Endothelial cell of umbilical vein (primary cell): ENCODE results near the gene RALBP1. TPM values are rescaled to one million over a fixed set of nuclear protein-coding genes. Genes with fewer than 3 reads are reported as not detected.

ENCODE experiments used
- BruUV-seq: library from RNA; stranded (reverse); fragments of 400-500 nt; replicated peaks from 2 replicates; lab custom pipeline; 2021; lab: Mats Ljungman, UMichigan
- CTCF ChIA-PET: fragments of 300-600, 350-600 bp; sonication (Branson Sonifier 250); formaldehyde crosslinking; loops from one replicate; lab custom pipeline; 2021; ENCODE audit warnings: antibody characterized with exemption, inconsistent platforms; lab: Charles Lee
- POLR2A ChIA-PET: fragments of 300-600, 350-600 bp; sonication (Branson Sonifier 250); formaldehyde crosslinking; loops from one replicate; lab custom pipeline; 2021; ENCODE audit warnings: antibody characterized with exemption, inconsistent platforms; lab: Charles Lee
- DNase-seq: peaks from one replicate; pipeline ENCODE4 v3.0.0-alpha.2; 2011; ENCODE audit warnings: low read depth, low spot score
- FAIRE-seq: peaks from 2 replicates; lab custom pipeline; 2011; peaks lifted over from hg19 to GRCh38; lab: Jason Lieb, UNC
- H2AFZ ChIP-seq: 2 replicates; pipeline ENCODE4 v1.6.0; 2012; ENCODE audit warnings: low read depth, low read length, control low read depth, inconsistent platforms
- H3K27ac ChIP-seq: 2 replicates; pipeline ENCODE4 v1.5.1; 2011; ENCODE audit warnings: low read depth, mild to moderate bottlenecking, control low read depth, low read length, moderate library complexity; ENCODE audit not compliant: insufficient read depth
- H3K27me3 ChIP-seq, 2 experiments: 2 replicates each; pipeline versions ENCODE4 v1.6.0 to v1.6.1; 2011; ENCODE audit warnings: low read length in 2 of 2, mixed read lengths in 1 of 2; ENCODE audit not compliant: control insufficient read depth in 2 of 2, insufficient read depth in 2 of 2
- H3K36me3 ChIP-seq, 2 experiments: 2 replicates in 1 of 2; 3 replicates in 1 of 2; pipeline ENCODE4 v1.5.1; 2011; ENCODE audit warnings: low read length in 2 of 2, mild to moderate bottlenecking in 1 of 2, moderate library complexity in 1 of 2; ENCODE audit not compliant: control insufficient read depth in 2 of 2, insufficient read depth in 2 of 2; ENCODE audit errors: extremely low read depth in 1 of 2
- H3K4me1 ChIP-seq: 3 replicates; pipeline ENCODE4 v1.5.1; 2011; ENCODE audit warnings: mild to moderate bottlenecking, low read length; ENCODE audit not compliant: control insufficient read depth, insufficient read depth; ENCODE audit errors: extremely low read depth
- H3K4me2 ChIP-seq: 2 replicates; pipeline ENCODE4 v1.6.1; 2011; ENCODE audit warnings: low read length, control low read depth, mixed read lengths; ENCODE audit not compliant: insufficient read depth
- H3K4me3 ChIP-seq, 3 experiments: fragments of 200-600 bp in 1 of 3; sonication (generic), shearing (Covaris generic) in 1 of 3; replicated peaks in 1 of 3; 2 replicates each; pipeline ENCODE4 v1.5.1; 2011 to 2016; ENCODE audit warnings: control low read depth in 3 of 3, low read length in 3 of 3, mild to moderate bottlenecking in 2 of 3, inconsistent platforms in 1 of 3, low read depth in 1 of 3, moderate library complexity in 1 of 3; ENCODE audit not compliant: insufficient read depth in 1 of 3
- H3K79me2 ChIP-seq: 2 replicates; pipeline ENCODE4 v1.6.0; 2012; ENCODE audit warnings: low read length, inconsistent platforms; ENCODE audit not compliant: control insufficient read depth, insufficient read depth
- H3K9ac ChIP-seq: replicated peaks from 2 replicates; pipeline ENCODE3; 2011; ENCODE audit warnings: low read length, control low read depth; ENCODE audit not compliant: insufficient read depth; ENCODE audit errors: extremely low read depth
- H3K9me1 ChIP-seq: replicated peaks from 3 replicates; pipeline ENCODE4 v1.6.0; 2011; ENCODE audit warnings: mild to moderate bottlenecking, low read length; ENCODE audit not compliant: control insufficient read depth, insufficient read depth; ENCODE audit errors: extremely low read depth
- H3K9me3 ChIP-seq: replicated peaks from 2 replicates; pipeline ENCODE4 v1.5.1; 2012; ENCODE audit warnings: low read length, inconsistent platforms; ENCODE audit not compliant: control insufficient read depth, insufficient read depth
- H4K20me1 ChIP-seq: replicated peaks from 2 replicates; pipeline ENCODE3; 2011; ENCODE audit warnings: mild to moderate bottlenecking, low read length; ENCODE audit not compliant: control insufficient read depth, insufficient read depth; ENCODE audit errors: extremely low read depth
- CTCF ChIP-seq, 2 donors: IDR thresholded peaks; 1 replicate in 1 of 2; 2 replicates in 1 of 2; pipeline ENCODE4 v1.5.1; 2011; ENCODE audit warnings: low read length in 2 of 2, mild to moderate bottlenecking in 2 of 2, moderate library complexity in 2 of 2, control low read depth in 1 of 2, inconsistent platforms in 1 of 2, low read depth in 1 of 2; ENCODE audit not compliant: insufficient read depth in 1 of 2; ENCODE audit errors: extremely low read depth in 1 of 2
- EZH2 ChIP-seq: IDR thresholded peaks from 2 replicates; pipeline ENCODE4 v1.6.1; 2012; ENCODE audit warnings: borderline replicate concordance, low read depth, mild to moderate bottlenecking, moderate library complexity, low read length, inconsistent platforms; ENCODE audit not compliant: severe bottlenecking
- FOS ChIP-seq: IDR thresholded peaks from 2 replicates; pipeline ENCODE4 v1.6.1; 2011; ENCODE audit warnings: mild to moderate bottlenecking, low read length, moderate library complexity, borderline replicate concordance; ENCODE audit not compliant: insufficient read depth
- GATA2 ChIP-seq: IDR thresholded peaks from 2 replicates; pipeline ENCODE4 v1.7.0; 2011; ENCODE audit warnings: low read depth, mild to moderate bottlenecking, moderate library complexity, mixed read lengths, low read length; ENCODE audit not compliant: insufficient read length, insufficient read depth
- JUN ChIP-seq: IDR thresholded peaks from 2 replicates; pipeline ENCODE4 v1.6.1; 2011; ENCODE audit warnings: borderline replicate concordance, low read depth; ENCODE audit not compliant: insufficient read length, insufficient read depth
- MAX ChIP-seq: IDR thresholded peaks from 2 replicates; pipeline ENCODE4 v1.6.1; 2011; ENCODE audit not compliant: insufficient read depth, insufficient read length
- MYC ChIP-seq: IDR thresholded peaks from one replicate; pipeline ENCODE4 v1.6.1; 2011; ENCODE audit warnings: mild to moderate bottlenecking, low read depth, low read length
- POLR2A ChIP-seq: IDR thresholded peaks from 2 replicates; pipeline ENCODE4 v1.6.1; 2012; ENCODE audit warnings: low read depth, mild to moderate bottlenecking, control low read depth, low read length
- POLR2AphosphoS5 ChIP-seq: IDR thresholded peaks from 2 replicates; pipeline ENCODE4 v1.6.1; 2012; ENCODE audit warnings: low read depth, mild to moderate bottlenecking, control low read depth, low read length, moderate library complexity; ENCODE audit not compliant: insufficient read depth
- dilution Hi-C: fragments of 300-500 bp; cut with MboI; formaldehyde crosslinking; loops from one replicate; pipeline ENCODE4 v1.15.0; 2019; ENCODE audit warnings: low sequenced_read_pairs; ENCODE audit not compliant: extremely low pct_ligation_motif_present
- intact Hi-C: fragments of 100-400 bp; cut with micrococcal nuclease; formaldehyde crosslinking; loops from one replicate; pipeline ENCODE4 v1.10.0; 2022
- polyA plus RNA-seq, 4 experiments: library from polyadenylated mRNA; depleted of rRNA in 3 of 4; stranded (reverse) in 3 of 4; unstranded in 1 of 4; fragments of >200 nt; gene quantifications; 2 replicates each; pipeline versions ENCODE4 v1.2.1 to v1.2.3, GENCODE V29; 2011 to 2012; ENCODE audit warnings: missing spikeins in 1 of 4
- total RNA-seq: library from RNA; stranded (reverse); gene quantifications from 2 replicates; pipeline ENCODE4 v1.2.3, GENCODE V29; 2021

Gene RALBP1
- total and polyA plus RNA-seq, 2 donors (not counting 3 experiments of a cell fraction or from before 2014, with no cell fraction given), result 55.8 to 68.4 TPM

GRCh38 chr18:9562584-9562983 lies 87.3 kb downstream of the RALBP1 start:
- BruUV-seq, result no TSS peak
- no peak for DNase-seq

More at GRCh38 chr18:9562584-9562983, 87.3 kb downstream of the RALBP1 start:
- Histone ChIP-seq H3K4me2 (no peak overlapping the region), H3K9me3 (no peaks in the 10 kb centered on the region), H2AFZ (no peak overlapping the region), H3K4me3 (no peak overlapping the region), H3K9ac (no peak overlapping the region), H4K20me1 (peaks cover 2% of the 10 kb centered on the region), H3K9me1 (no peaks in the 10 kb centered on the region), H3K27me3 (no peaks in the 10 kb centered on the region), H3K79me2 (peaks cover 13% of the 10 kb centered on the region), H3K36me3 (peaks cover 23 to 32% of the 10 kb centered on the region in 2 experiments), H3K4me1 (no peaks in the 10 kb centered on the region), H3K27ac (no peak overlapping the region)
- intact Hi-C loops, result no loop called here
- CTCF ChIA-PET, result interaction anchor here (0.9 to 1.7 kb wide), 5 partner anchors 11 to 197 kb away, joined by 3 to 7 read pairs (median 4); no protein-coding TSS in a partner anchor
- no peak for TF ChIP-seq MAX
- no peak for TF ChIP-seq EZH2
- no peak for TF ChIP-seq POLR2AphosphoS5
- no peak for TF ChIP-seq GATA2
- TF ChIP-seq MYC, result no peak
- no peak for TF ChIP-seq JUN
- no peak for TF ChIP-seq FOS
- TF ChIP-seq POLR2A, result no peak
- TF ChIP-seq CTCF (IDR thresholded peaks at IDR 0.05; ENCODE audit: extremely low read depth in 1 of 2, insufficient read depth in 1 of 2, low read depth in 1 of 2, low read length in 2 of 2), result no peak
- POLR2A ChIA-PET, result no interaction called here
- no peak for FAIRE-seq
- dilution Hi-C loops, result no loop called here
